HG03060 (cell line): ENCODE results near the gene OR2T5.
"Not testable (repeated sequence)": the region's sequence is repeated elsewhere in the genome, so short reads cannot be mapped to it uniquely, and the experiment has no call there.

Source experiments
- ATAC-seq: cut with Tn5 transposase; IDR thresholded peaks from one replicate; pipeline ENCODE4 v1.9.1; 2021; ENCODE audit warnings: low read depth, moderate number of reproducible peaks; ENCODE audit not compliant: unreplicated experiment

OR2T5 gene

DNA sequence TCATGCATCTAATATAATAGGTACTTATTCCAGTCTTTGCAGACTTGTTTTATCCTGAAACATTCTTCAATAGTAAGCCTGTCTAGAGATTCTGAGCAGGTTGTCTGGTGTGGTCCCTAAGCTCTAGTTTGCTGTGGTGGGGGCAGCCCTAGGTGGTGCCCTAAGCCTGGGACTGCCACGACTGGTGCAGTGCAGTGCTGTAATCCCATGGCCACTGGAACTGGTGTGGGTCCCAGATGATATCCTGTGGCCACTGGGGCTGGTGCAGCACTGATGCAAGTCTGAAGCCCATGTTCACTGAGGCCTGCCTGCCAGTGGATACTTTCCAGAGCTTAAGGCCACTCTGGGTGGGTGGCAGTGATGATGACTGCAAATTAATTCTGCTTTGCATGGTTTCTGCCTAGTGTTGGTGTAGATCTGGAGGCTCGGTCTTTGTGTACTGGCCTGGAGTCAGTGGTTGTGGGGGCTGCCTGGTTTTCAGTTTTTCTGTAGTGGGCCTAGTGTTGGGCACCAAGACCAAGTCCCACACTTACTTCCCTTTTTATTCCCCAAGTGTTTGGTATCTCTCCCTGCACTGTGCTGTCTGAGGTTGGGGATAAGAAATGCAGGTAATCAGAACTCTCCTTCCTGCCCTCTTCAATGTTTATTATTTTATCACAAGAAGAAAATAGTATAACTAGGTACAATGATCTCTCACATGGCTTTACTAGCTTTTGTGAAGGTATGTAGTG, 12.1 kb downstream of the OR2T5 start:
- not testable (repeated sequence) for ATAC-seq

DNA sequence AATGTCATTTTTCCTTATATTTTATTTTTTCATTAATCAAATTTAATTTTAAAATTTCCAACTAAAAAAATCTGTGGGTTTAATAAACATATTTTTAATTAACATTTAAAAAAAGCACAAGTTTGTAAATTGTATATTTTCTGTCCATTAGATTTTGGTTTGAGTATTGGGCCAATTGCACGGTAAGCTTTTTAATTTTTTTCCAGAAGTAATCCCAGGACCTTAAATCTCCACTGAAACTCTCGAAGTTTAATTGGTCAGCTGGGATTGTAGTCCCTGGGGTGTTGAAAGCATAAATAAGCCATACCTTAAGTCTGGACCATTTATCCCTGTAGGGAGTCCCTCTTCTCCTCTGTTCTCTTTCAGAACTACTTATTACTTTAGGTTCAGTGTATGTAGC, 19.4 kb downstream of the OR2T5 start, which contains the start of gene OR2G6:
Gene OR2G6 (plus strand): TSS at position 301 of the 400 bp plus-strand sequence. CDS start 13,574 bp downstream, outside the sequence.
- not testable (repeated sequence) for ATAC-seq

DNA sequence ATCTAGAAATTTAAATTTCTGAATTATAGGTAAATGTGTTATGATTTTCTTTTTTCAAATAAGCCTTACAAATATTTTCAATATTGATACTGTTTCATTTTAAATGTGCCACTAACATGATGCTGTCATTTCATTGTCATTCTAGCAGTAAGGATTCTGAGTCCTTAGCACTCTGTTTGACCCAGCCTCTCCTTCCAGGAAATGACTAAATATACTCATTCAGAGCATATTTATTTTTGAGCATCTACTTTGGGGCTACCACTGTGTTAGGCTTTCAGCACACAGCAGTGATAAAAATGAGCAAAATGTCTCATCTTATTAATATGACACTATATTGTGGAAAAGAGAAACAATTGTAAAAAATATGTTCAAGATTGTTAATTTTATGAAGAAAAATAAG, 21.8 kb downstream of the OR2T5 start:
- ATAC-seq: not testable (repeated sequence)

DNA sequence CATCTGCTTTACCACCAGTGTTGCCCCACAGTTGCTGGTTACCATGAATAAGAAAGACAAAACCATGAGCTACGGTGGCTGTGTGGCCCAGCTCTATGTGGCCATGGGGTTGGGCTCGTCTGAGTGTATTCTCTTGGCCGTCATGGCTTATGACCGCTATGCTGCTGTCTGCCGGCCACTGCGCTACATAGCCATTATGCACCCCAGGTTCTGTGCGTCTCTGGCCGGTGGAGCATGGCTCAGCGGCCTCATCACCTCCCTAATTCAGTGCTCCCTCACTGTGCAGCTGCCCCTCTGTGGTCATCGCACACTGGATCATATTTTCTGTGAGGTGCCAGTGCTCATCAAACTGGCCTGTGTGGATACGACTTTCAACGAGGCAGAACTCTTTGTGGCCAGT, 33.5 kb downstream of the OR2T5 start:
- ATAC-seq: no peak

DNA sequence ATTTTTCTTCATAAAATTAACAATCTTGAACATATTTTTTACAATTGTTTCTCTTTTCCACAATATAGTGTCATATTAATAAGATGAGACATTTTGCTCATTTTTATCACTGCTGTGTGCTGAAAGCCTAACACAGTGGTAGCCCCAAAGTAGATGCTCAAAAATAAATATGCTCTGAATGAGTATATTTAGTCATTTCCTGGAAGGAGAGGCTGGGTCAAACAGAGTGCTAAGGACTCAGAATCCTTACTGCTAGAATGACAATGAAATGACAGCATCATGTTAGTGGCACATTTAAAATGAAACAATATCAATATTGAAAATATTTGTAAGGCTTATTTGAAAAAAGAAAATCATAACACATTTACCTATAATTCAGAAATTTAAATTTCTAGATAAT, 49.1 kb downstream of the OR2T5 start:
- not testable (repeated sequence) for ATAC-seq
